ENCODE data around the gene DNAJA3.
A peak's percentile ranks its signal among the peaks of the same experiment; 100 is the strongest.

Gene DNAJA3

GRCh38 chr16:4435337-4436067 is 9.8 kb downstream of the DNAJA3 start:
- Mint-ChIP-seq H3K9me3 (no peaks in the 10 kb centered on the region), H3K27ac (no peak overlapping the region), H3K36me3 (ENCODE audit: low read depth) (peaks cover 54% of the 10 kb centered on the region), H3K4me1 (peaks cover 4% of the 10 kb centered on the region), H3K27me3 (ENCODE audit: low read depth) (no peaks in the 10 kb centered on the region), H3K4me3 (no peak overlapping the region)
- no peak for TF ChIP-seq CTCF (IDR thresholded peaks at IDR 0.05; ENCODE audit: unreplicated experiment in 3 of 3)

GRCh38 chr16:4437366-4437765 is 11.7 kb downstream of the DNAJA3 start:
- Mint-ChIP-seq H3K9me3 (no peaks in the 10 kb centered on the region), H3K4me3 (no peak overlapping the region), H3K27me3 (ENCODE audit: low read depth) (no peaks in the 10 kb centered on the region), H3K4me1 (peaks cover 4% of the 10 kb centered on the region), H3K27ac (no peak overlapping the region), H3K36me3 (ENCODE audit: low read depth) (peaks cover 63% of the 10 kb centered on the region)
- TF ChIP-seq CTCF (IDR thresholded peaks at IDR 0.05; ENCODE audit: unreplicated experiment in 3 of 3), result no peak

- Mint-ChIP-seq H3K36me3 (ENCODE audit: low read depth) (peaks cover 74% of the 10 kb centered on the region), H3K27me3 (ENCODE audit: low read depth) (no peaks in the 10 kb centered on the region), H3K4me1 (no peaks in the 10 kb centered on the region), H3K27ac (no peak overlapping the region), H3K9me3 (no peaks in the 10 kb centered on the region), H3K4me3 (no peak overlapping the region)
- TF ChIP-seq CTCF (IDR thresholded peaks at IDR 0.05; ENCODE audit: unreplicated experiment in 3 of 3), result no peak
Observed at GRCh38 chr16:4442371-4442770, 16.7 kb downstream of the DNAJA3 start.

- no peaks in the 10 kb centered on the region for H3K27me3 Mint-ChIP-seq (ENCODE audit: low read depth)
- no peak for TF ChIP-seq CTCF (IDR thresholded peaks at IDR 0.05; ENCODE audit: unreplicated experiment in 3 of 3)
- peaks cover 71% of the 10 kb centered on the region for H3K36me3 Mint-ChIP-seq (ENCODE audit: low read depth)
- no peaks in the 10 kb centered on the region for H3K4me1 Mint-ChIP-seq
- no peak overlapping the region for H3K4me3 Mint-ChIP-seq
- no peak overlapping the region for H3K27ac Mint-ChIP-seq
- no peaks in the 10 kb centered on the region for H3K9me3 Mint-ChIP-seq
Observed at GRCh38 chr16:4443271-4443670, 17.6 kb downstream of the DNAJA3 start.

GRCh38 chr16:4443986-4444385 is 18.3 kb downstream of the DNAJA3 start:
- no peak overlapping the region for H3K4me3 Mint-ChIP-seq
- TF ChIP-seq CTCF (IDR thresholded peaks at IDR 0.05; ENCODE audit: unreplicated experiment in 3 of 3), result no peak
- H3K4me1 Mint-ChIP-seq, result no peaks in the 10 kb centered on the region
- peaks cover 73% of the 10 kb centered on the region for H3K36me3 Mint-ChIP-seq (ENCODE audit: low read depth)
- H3K27ac Mint-ChIP-seq, result no peak overlapping the region
- no peaks in the 10 kb centered on the region for H3K9me3 Mint-ChIP-seq
- no peaks in the 10 kb centered on the region for H3K27me3 Mint-ChIP-seq (ENCODE audit: low read depth)

- peaks cover 26% of the 10 kb centered on the region for H3K4me1 Mint-ChIP-seq
- H3K27me3 Mint-ChIP-seq (ENCODE audit: low read depth), result no peaks in the 10 kb centered on the region
- TF ChIP-seq CTCF (IDR thresholded peaks at IDR 0.05; ENCODE audit: unreplicated experiment in 3 of 3), result no peak
- no peak overlapping the region for H3K4me3 Mint-ChIP-seq
- H3K27ac Mint-ChIP-seq, result peak overlapping the region in 2 of 3 experiments; percentile 42 to 73
- H3K9me3 Mint-ChIP-seq, result no peaks in the 10 kb centered on the region
- peaks cover 55% of the 10 kb centered on the region for H3K36me3 Mint-ChIP-seq (ENCODE audit: low read depth)
Observed at GRCh38 chr16:4450430-4450829, 24.8 kb downstream of the DNAJA3 start.

Data from nephron (organoid).